Fibroblast of lung (primary cell): ENCODE results near the gene ASPHD2. TPM values are rescaled to one million over a fixed set of nuclear protein-coding genes. Genes with fewer than 3 reads are reported as not detected.

Experiments used
- DNase-seq, 2 donors: peaks; one replicate each; pipeline versions ENCODE4 v3.0.0 to v3.0.0-alpha.2; 2010; ENCODE audit warnings: low read depth in 2 of 2
- H2AFZ ChIP-seq: 2 replicates; pipeline ENCODE4 v1.5.1; 2012; ENCODE audit warnings: low read length, control low read depth, inconsistent platforms
- H3K27ac ChIP-seq: 2 replicates; pipeline ENCODE4 v1.5.1; 2011; ENCODE audit warnings: low read length, control low read depth; ENCODE audit not compliant: insufficient read depth
- H3K27me3 ChIP-seq: 2 replicates; pipeline ENCODE4 v1.5.1; 2011; ENCODE audit warnings: mild to moderate bottlenecking, low read length; ENCODE audit not compliant: control insufficient read depth, insufficient read depth
- H3K36me3 ChIP-seq: 2 replicates; pipeline ENCODE4 v1.5.1; 2011; ENCODE audit warnings: low read length; ENCODE audit not compliant: control insufficient read depth, insufficient read depth
- H3K4me1 ChIP-seq: 2 replicates; pipeline ENCODE4 v1.5.1; 2011; ENCODE audit warnings: low read length; ENCODE audit not compliant: control insufficient read depth, insufficient read depth; ENCODE audit errors: extremely low read depth
- H3K4me2 ChIP-seq: 2 replicates; pipeline ENCODE4 v1.5.1; 2011; ENCODE audit warnings: low read length, control low read depth; ENCODE audit not compliant: insufficient read depth; ENCODE audit errors: extremely low read depth
- H3K4me3 ChIP-seq, 4 experiments: fragments of 200-600 bp in 1 of 4; sonication (generic) in 1 of 4; replicated peaks in 1 of 4; 2 replicates each; pipeline ENCODE4 v1.5.1; 2011 to 2016; ENCODE audit warnings: low read length in 4 of 4, low read depth in 3 of 4, mild to moderate bottlenecking in 3 of 4, control low read depth in 2 of 4, inconsistent platforms in 1 of 4, mixed read lengths in 1 of 4; ENCODE audit not compliant: insufficient read depth in 1 of 4; ENCODE audit errors: control extremely low read depth in 1 of 4
- H3K79me2 ChIP-seq: 2 replicates; pipeline ENCODE4 v1.5.1; 2012; ENCODE audit warnings: mild to moderate bottlenecking, low read length, inconsistent platforms; ENCODE audit not compliant: control insufficient read depth, insufficient read depth
- H3K9ac ChIP-seq: 2 replicates; pipeline ENCODE4 v1.5.1; 2011; ENCODE audit warnings: mild to moderate bottlenecking, low read length, control low read depth; ENCODE audit not compliant: insufficient read depth
- H3K9me3 ChIP-seq: 2 replicates; pipeline ENCODE4 v1.5.1; 2012; ENCODE audit warnings: low read depth, low read length; ENCODE audit not compliant: control insufficient read depth, insufficient read depth
- H4K20me1 ChIP-seq: 2 replicates; pipeline ENCODE4 v1.5.1; 2011; ENCODE audit warnings: low read length; ENCODE audit not compliant: control insufficient read depth, insufficient read depth; ENCODE audit errors: extremely low read depth
- EZH2 ChIP-seq: IDR thresholded peaks from 2 replicates; pipeline ENCODE4 v1.5.1; 2012; ENCODE audit warnings: low read length, control low read depth, mild to moderate bottlenecking; ENCODE audit errors: missing control alignments
- polyA plus RNA-seq, 2 donors: library from polyadenylated mRNA; depleted of rRNA in 1 of 2; stranded (reverse) in 1 of 2; unstranded in 1 of 2; fragments of >200 nt; gene quantifications; 2 replicates each; pipeline ENCODE4 v1.2.1, GENCODE V29; 2011 to 2012; ENCODE audit warnings: missing spikeins in 1 of 2
- total RNA-seq: library from RNA; depleted of rRNA; stranded (reverse); fragments of >200 nt; gene quantifications from 2 replicates; pipeline ENCODE4 v1.2.1, GENCODE V29; 2014
- TF ChIP-seq, protein P1 (sequence below), 2 donors: IDR thresholded peaks in 1 of 2; conservative IDR thresholded peaks in 1 of 2; 1 replicate in 1 of 2; 2 replicates in 1 of 2; pipeline ENCODE4 v1.5.1; 2011 to 2012; ENCODE audit warnings: low read length in 2 of 2, control low read depth in 1 of 2, inconsistent platforms in 1 of 2, low read depth in 1 of 2, mild to moderate bottlenecking in 1 of 2

The ASPHD2 gene
- total and polyA plus RNA-seq, 2 donors (not counting 1 experiment from before 2014, with no cell fraction given) = 0.42 to 1.7 TPM

DNA sequence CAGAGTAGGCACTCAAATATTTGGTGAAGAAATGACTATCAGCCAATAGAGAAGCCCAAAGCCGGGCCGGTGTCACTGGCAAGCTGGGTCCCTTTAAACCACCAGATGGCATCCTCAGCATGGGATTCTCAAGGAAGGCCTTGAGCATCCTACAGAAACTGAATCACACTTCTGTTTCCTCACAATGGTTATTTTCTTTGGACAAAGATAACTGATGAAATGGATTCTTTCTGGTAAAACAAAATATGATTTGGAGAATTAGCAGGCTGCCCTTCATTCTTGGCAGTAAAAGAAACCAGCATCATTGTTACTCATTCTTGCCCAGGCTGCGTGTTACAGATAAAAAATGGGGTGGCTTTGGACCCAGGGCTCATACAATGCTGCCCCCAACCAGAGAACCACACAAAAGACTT is 30.3 kb upstream of the ASPHD2 start:
- TF ChIP-seq EZH2 = no peak
- TF ChIP-seq, protein P1, sequence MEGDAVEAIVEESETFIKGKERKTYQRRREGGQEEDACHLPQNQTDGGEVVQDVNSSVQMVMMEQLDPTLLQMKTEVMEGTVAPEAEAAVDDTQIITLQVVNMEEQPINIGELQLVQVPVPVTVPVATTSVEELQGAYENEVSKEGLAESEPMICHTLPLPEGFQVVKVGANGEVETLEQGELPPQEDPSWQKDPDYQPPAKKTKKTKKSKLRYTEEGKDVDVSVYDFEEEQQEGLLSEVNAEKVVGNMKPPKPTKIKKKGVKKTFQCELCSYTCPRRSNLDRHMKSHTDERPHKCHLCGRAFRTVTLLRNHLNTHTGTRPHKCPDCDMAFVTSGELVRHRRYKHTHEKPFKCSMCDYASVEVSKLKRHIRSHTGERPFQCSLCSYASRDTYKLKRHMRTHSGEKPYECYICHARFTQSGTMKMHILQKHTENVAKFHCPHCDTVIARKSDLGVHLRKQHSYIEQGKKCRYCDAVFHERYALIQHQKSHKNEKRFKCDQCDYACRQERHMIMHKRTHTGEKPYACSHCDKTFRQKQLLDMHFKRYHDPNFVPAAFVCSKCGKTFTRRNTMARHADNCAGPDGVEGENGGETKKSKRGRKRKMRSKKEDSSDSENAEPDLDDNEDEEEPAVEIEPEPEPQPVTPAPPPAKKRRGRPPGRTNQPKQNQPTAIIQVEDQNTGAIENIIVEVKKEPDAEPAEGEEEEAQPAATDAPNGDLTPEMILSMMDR (conservative IDR thresholded peaks at IDR 0.05 in 1 of 2, IDR thresholded peaks at IDR 0.05 in 1 of 2; ENCODE audit: low read depth in 1 of 2, low read length in 2 of 2) = peak; percentile 68 to 76
- no peaks in the 10 kb centered on the region for H3K4me1 ChIP-seq
- H3K9ac ChIP-seq = no peak overlapping the region
- DNase-seq = peak; percentile 70 to 77
- no peaks in the 10 kb centered on the region for H3K79me2 ChIP-seq
- no peak overlapping the region for H2AFZ ChIP-seq
- H3K4me3 ChIP-seq = no peak overlapping the region
- H4K20me1 ChIP-seq = no peaks in the 10 kb centered on the region
- H3K27me3 ChIP-seq = no peaks in the 10 kb centered on the region
- H3K36me3 ChIP-seq = no peaks in the 10 kb centered on the region
- H3K27ac ChIP-seq = no peak overlapping the region
- no peak overlapping the region for H3K4me2 ChIP-seq
- no peaks in the 10 kb centered on the region for H3K9me3 ChIP-seq

DNA sequence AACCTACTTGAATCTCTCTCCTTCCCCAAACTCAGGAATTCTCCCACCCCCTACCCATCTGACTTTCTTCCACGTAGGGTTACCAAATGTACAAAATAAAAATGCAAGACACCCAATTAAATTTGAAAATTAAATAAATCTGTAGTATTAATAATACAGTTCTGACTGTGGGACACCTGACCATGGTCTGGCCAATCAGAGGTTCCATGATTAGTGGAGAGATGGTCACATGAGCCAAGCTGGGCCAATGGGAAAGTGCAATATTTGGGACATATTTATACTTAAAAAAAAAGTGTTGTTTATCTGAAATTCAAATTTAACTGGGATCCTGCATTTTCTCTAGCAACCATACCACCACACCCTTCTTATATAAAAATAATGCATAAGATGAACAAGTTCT is 29.8 kb upstream of the ASPHD2 start:
- H3K27ac ChIP-seq = no peak overlapping the region
- no peak overlapping the region for H3K9ac ChIP-seq
- H3K27me3 ChIP-seq = no peaks in the 10 kb centered on the region

DNA sequence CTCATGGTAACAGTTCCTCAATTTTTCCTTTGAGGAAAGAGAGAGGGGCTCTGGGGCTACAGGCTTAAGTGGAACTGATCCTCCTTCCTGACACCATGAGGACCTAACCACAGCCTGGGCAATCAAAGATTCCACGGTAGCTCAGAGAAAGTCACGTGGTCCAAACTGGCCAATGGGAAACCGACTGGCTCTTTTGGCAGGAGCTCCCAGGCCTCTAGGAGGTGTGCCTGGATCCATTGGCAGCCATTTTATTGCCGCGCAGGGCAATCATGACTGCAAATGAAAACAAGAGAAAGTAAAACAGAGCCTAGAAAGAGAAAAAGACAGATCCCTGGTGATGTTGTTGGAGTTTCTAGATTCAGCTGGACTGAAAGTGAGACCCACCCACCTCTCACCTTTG is 27.3 kb upstream of the ASPHD2 start:
- Histone ChIP-seq H3K4me3 (no peak overlapping the region), H3K27ac (no peak overlapping the region), H3K9ac (no peak overlapping the region), H4K20me1 (no peaks in the 10 kb centered on the region), H3K36me3 (no peaks in the 10 kb centered on the region), H3K9me3 (no peaks in the 10 kb centered on the region), H3K4me1 (no peaks in the 10 kb centered on the region), H3K79me2 (no peaks in the 10 kb centered on the region), H3K4me2 (no peak overlapping the region), H2AFZ (no peak overlapping the region), H3K27me3 (peaks cover 4% of the 10 kb centered on the region)
- no peak for DNase-seq
- TF ChIP-seq EZH2 = no peak
- TF ChIP-seq, protein P1 (conservative IDR thresholded peaks at IDR 0.05 in 1 of 2, IDR thresholded peaks at IDR 0.05 in 1 of 2; ENCODE audit: low read depth in 1 of 2, low read length in 2 of 2) = no peak

More for the DNA sequence above, 29.8 kb upstream of the ASPHD2 start:
- no peak for TF ChIP-seq EZH2
- TF ChIP-seq, protein P1 (conservative IDR thresholded peaks at IDR 0.05 in 1 of 2, IDR thresholded peaks at IDR 0.05 in 1 of 2; ENCODE audit: low read depth in 1 of 2, low read length in 2 of 2) = no peak
- no peak overlapping the region for H2AFZ ChIP-seq
- no peak overlapping the region for H3K4me2 ChIP-seq
- no peak for DNase-seq
- no peaks in the 10 kb centered on the region for H3K9me3 ChIP-seq
- H3K4me3 ChIP-seq = no peak overlapping the region
- no peaks in the 10 kb centered on the region for H3K79me2 ChIP-seq
- no peaks in the 10 kb centered on the region for H4K20me1 ChIP-seq
- H3K36me3 ChIP-seq = no peaks in the 10 kb centered on the region
- no peaks in the 10 kb centered on the region for H3K4me1 ChIP-seq
